ENCODE measurements around the gene DAP. TPM values are rescaled to one million over a fixed set of nuclear protein-coding genes. Genes with fewer than 3 reads are reported as not detected.

Gene DAP
- polyA plus RNA-seq, 1 donor (not counting 4 experiments of a cell fraction or from before 2014, with no cell fraction given): 30.4 TPM

GRCh38 chr5:10668697-10669096, 92.3 kb downstream of the DAP start:
- no peaks in the 10 kb centered on the region for H3K27me3 ChIP-seq (ENCODE audit: control insufficient read depth, extremely low read depth, insufficient read depth, low read length)
- DNase-seq (ENCODE audit: low read depth, low spot score) (no peak), FAIRE-seq (no peak)
- no peak for TF ChIP-seq CTCF (optimal IDR thresholded peaks at IDR 0.05 in 1 of 3, IDR thresholded peaks at IDR 0.05 in 1 of 3, conservative IDR thresholded peaks at IDR 0.05 in 1 of 3; ENCODE audit: extremely low read depth in 1 of 3, insufficient read depth in 2 of 3, low read length in 3 of 3)
- H3K79me2 ChIP-seq (ENCODE audit: control insufficient read depth, insufficient read depth, low read length): no peaks in the 10 kb centered on the region
- H3K4me3 ChIP-seq (ENCODE audit: control insufficient read depth in 2 of 3, extremely low read depth in 1 of 3, insufficient read depth in 2 of 3, low read depth in 1 of 3, low read length in 3 of 3): no peak overlapping the region
- no peak overlapping the region for H2AFZ ChIP-seq (ENCODE audit: control insufficient read depth, low read length)
- H4K20me1 ChIP-seq (ENCODE audit: control insufficient read depth, extremely low read depth, insufficient read depth, low read length): no peaks in the 10 kb centered on the region
- H3K27ac ChIP-seq (ENCODE audit: control insufficient read depth, insufficient read depth, low read length): no peak overlapping the region
- dilution Hi-C loops (cut with MboI; ENCODE audit: extremely low pct_ligation_motif_present, low sequenced_read_pairs): no loop called here
- no peak overlapping the region for H3K9ac ChIP-seq (ENCODE audit: control insufficient read depth, extremely low read depth, insufficient read depth, low read length)
- H3K4me1 ChIP-seq (ENCODE audit: control insufficient read depth, extremely low read depth, insufficient read depth, low read length): no peaks in the 10 kb centered on the region
- no peaks in the 10 kb centered on the region for H3K36me3 ChIP-seq (ENCODE audit: control insufficient read depth in 2 of 2, extremely low read depth in 1 of 2, insufficient read depth in 2 of 2, low read length in 2 of 2)
- H3K9me3 ChIP-seq (ENCODE audit: control insufficient read depth, low read depth, low read length): no peaks in the 10 kb centered on the region
- no peaks in the 10 kb centered on the region for H3K9me1 ChIP-seq (ENCODE audit: control insufficient read depth, extremely low read depth, insufficient read depth, low read length)
- H3K4me2 ChIP-seq (ENCODE audit: control insufficient read depth, extremely low read depth, insufficient read depth, low read depth, low read length): no peak overlapping the region

GRCh38 chr5:10667431-10668057, 93.5 kb downstream of the DAP start:
- Histone ChIP-seq H2AFZ (ENCODE audit: control insufficient read depth, low read length) (no peak overlapping the region), H3K9me1 (ENCODE audit: control insufficient read depth, extremely low read depth, insufficient read depth, low read length) (no peaks in the 10 kb centered on the region), H3K36me3 (ENCODE audit: control insufficient read depth in 2 of 2, extremely low read depth in 1 of 2, insufficient read depth in 2 of 2, low read length in 2 of 2) (no peaks in the 10 kb centered on the region), H3K4me2 (ENCODE audit: control insufficient read depth, extremely low read depth, insufficient read depth, low read depth, low read length) (no peak overlapping the region), H4K20me1 (ENCODE audit: control insufficient read depth, extremely low read depth, insufficient read depth, low read length) (no peaks in the 10 kb centered on the region), H3K4me3 (ENCODE audit: control insufficient read depth in 2 of 3, extremely low read depth in 1 of 3, insufficient read depth in 2 of 3, low read depth in 1 of 3, low read length in 3 of 3) (no peak overlapping the region), H3K4me1 (ENCODE audit: control insufficient read depth, extremely low read depth, insufficient read depth, low read length) (no peaks in the 10 kb centered on the region), H3K27me3 (ENCODE audit: control insufficient read depth, extremely low read depth, insufficient read depth, low read length) (no peaks in the 10 kb centered on the region), H3K9ac (ENCODE audit: control insufficient read depth, extremely low read depth, insufficient read depth, low read length) (no peak overlapping the region), H3K27ac (ENCODE audit: control insufficient read depth, insufficient read depth, low read length) (no peak overlapping the region), H3K9me3 (ENCODE audit: control insufficient read depth, low read depth, low read length) (no peaks in the 10 kb centered on the region), H3K79me2 (ENCODE audit: control insufficient read depth, insufficient read depth, low read length) (no peaks in the 10 kb centered on the region)
- no peak for DNase-seq (ENCODE audit: low read depth, low spot score)
- FAIRE-seq: no peak
- no peak for TF ChIP-seq CTCF (optimal IDR thresholded peaks at IDR 0.05 in 1 of 3, IDR thresholded peaks at IDR 0.05 in 1 of 3, conservative IDR thresholded peaks at IDR 0.05 in 1 of 3; ENCODE audit: extremely low read depth in 1 of 3, insufficient read depth in 2 of 3, low read length in 3 of 3)
- no peak for TF ChIP-seq EZH2 (IDR thresholded peaks at IDR 0.05; ENCODE audit: low read length)
- dilution Hi-C loops (cut with MboI; ENCODE audit: extremely low pct_ligation_motif_present, low sequenced_read_pairs): no loop called here

Data from keratinocyte (primary cell).